WERI-Rb-1 (cell line): ENCODE measurements around the gene HORMAD2.

Source experiments
- DNase-seq: peaks from one replicate; pipeline ENCODE4 v3.0.0-alpha.2; 2020
- H3K27ac ChIP-seq: fragments of 250-450 bp; sonication (Bioruptor Pico); 2 replicates; pipeline ENCODE4 v1.5.1; 2020; ENCODE audit warnings: mild to moderate bottlenecking, moderate library complexity
- H3K27me3 ChIP-seq: fragments of 250-450 bp; sonication (Bioruptor Pico); 2 replicates; pipeline ENCODE4 v1.5.1; 2021; ENCODE audit warnings: mild to moderate bottlenecking, low read depth, moderate library complexity; ENCODE audit not compliant: insufficient read depth, severe bottlenecking
- H3K36me3 ChIP-seq: fragments of 250-450 bp; sonication (Bioruptor Pico); 2 replicates; pipeline ENCODE4 v1.5.1; 2020; ENCODE audit warnings: mild to moderate bottlenecking, moderate library complexity
- H3K4me3 ChIP-seq: 2 replicates; pipeline ENCODE4 v1.5.1; 2011; ENCODE audit warnings: low read depth, mild to moderate bottlenecking, control low read depth, low read length
- H3K9me3 ChIP-seq: fragments of 250-450 bp; sonication (Bioruptor Pico); 2 replicates; pipeline ENCODE4 v1.5.1; 2021; ENCODE audit warnings: mild to moderate bottlenecking, moderate library complexity; ENCODE audit not compliant: severe bottlenecking
- TF ChIP-seq, protein P1 (sequence below): IDR thresholded peaks from 2 replicates; pipeline ENCODE4 v1.5.1; 2011; ENCODE audit warnings: low read depth, mild to moderate bottlenecking, control low read depth, inconsistent platforms, low read length

Gene HORMAD2

DNA sequence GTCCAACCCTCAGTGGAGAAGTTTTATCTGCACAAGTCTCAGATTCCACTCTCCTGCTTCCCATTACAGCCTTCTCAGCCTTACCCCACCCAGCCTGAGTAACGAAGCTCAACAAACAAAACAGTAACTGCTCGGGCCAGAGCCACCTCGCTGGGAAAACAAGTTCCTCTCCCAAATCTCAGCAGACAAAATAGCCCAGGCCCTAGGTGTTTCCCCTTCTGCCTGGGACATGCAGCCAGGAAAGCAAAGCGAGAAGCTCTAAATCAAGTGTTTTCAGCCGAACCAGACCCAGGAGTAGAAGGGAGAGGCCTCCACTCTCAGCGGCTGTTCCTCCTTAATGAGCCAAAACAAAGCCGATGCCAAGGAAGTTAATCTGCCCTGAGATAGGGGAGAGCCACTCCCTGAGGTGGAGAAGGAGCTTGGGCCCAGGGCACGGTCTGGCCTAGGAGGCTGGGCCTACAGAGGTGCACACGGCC, 122.3 kb downstream of the HORMAD2 start:
- Histone ChIP-seq H3K4me3 (no peak overlapping the region), H3K9me3 (peaks cover 4% of the 10 kb centered on the region), H3K27ac (peak overlapping the region; percentile 29), H3K36me3 (no peaks in the 10 kb centered on the region), H3K27me3 (no peaks in the 10 kb centered on the region)
- DNase-seq = peak; percentile 41
- TF ChIP-seq, protein P1, sequence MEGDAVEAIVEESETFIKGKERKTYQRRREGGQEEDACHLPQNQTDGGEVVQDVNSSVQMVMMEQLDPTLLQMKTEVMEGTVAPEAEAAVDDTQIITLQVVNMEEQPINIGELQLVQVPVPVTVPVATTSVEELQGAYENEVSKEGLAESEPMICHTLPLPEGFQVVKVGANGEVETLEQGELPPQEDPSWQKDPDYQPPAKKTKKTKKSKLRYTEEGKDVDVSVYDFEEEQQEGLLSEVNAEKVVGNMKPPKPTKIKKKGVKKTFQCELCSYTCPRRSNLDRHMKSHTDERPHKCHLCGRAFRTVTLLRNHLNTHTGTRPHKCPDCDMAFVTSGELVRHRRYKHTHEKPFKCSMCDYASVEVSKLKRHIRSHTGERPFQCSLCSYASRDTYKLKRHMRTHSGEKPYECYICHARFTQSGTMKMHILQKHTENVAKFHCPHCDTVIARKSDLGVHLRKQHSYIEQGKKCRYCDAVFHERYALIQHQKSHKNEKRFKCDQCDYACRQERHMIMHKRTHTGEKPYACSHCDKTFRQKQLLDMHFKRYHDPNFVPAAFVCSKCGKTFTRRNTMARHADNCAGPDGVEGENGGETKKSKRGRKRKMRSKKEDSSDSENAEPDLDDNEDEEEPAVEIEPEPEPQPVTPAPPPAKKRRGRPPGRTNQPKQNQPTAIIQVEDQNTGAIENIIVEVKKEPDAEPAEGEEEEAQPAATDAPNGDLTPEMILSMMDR = no peak

DNA sequence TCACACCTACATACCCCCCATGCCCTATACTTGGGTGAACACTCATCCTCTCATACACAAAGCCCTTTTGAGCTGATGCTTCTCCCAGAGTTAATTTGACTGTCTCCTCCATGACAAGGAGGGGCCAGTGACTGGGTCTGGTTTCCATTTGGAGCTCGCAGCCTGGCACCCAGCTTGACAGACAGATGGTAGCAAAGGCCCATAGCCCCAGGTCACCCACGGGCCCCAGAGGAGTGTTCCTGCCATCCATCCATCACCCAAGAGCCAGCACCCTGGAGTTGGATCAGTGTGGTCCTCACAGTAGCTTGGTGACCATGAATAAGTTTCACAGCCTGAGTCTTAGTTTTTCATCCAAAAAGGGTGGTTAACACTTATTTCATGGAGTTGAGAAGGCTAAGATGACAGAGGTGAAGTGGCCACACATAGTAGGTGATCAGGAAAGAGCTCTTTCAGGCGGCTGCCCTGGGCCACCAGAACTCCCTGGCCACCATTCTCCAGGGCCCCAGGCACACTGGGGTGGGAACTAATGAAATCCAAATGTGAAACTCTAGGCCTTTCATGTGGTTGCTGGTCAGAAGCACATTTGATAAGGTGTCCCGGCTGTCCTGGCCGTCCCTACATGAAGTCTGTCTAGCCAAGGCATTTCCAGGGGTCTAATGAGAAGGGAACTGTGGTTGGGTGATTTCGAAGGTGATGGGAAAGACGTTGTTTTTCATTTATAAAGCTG, 123.9 kb downstream of the HORMAD2 start:
- TF ChIP-seq, protein P1 = no peak
- H3K36me3 ChIP-seq = no peaks in the 10 kb centered on the region
- no peaks in the 10 kb centered on the region for H3K27me3 ChIP-seq
- DNase-seq = no peak
- no peak overlapping the region for H3K27ac ChIP-seq
- peaks cover 4% of the 10 kb centered on the region for H3K9me3 ChIP-seq
- no peak overlapping the region for H3K4me3 ChIP-seq

DNA sequence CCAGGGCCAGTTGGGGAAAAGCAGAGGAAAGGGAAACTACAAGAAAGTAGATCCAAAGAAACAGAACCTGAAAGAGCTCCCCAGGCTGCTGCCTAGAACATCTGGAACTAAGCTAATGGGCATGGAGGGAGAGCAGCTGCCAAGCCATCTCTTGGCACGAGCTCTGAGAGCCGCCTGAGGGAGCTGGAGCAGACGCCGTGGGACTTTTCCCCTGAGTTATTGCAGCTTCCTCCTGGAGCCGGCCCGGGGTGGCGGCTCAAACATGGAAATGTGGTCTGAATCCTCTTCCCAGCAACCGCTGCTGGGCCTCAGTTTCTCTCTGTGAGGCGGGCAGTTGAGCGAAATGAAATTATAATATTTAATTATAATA, 124.5 kb downstream of the HORMAD2 start:
- H3K27ac ChIP-seq = no peak overlapping the region
- DNase-seq = no peak

DNA sequence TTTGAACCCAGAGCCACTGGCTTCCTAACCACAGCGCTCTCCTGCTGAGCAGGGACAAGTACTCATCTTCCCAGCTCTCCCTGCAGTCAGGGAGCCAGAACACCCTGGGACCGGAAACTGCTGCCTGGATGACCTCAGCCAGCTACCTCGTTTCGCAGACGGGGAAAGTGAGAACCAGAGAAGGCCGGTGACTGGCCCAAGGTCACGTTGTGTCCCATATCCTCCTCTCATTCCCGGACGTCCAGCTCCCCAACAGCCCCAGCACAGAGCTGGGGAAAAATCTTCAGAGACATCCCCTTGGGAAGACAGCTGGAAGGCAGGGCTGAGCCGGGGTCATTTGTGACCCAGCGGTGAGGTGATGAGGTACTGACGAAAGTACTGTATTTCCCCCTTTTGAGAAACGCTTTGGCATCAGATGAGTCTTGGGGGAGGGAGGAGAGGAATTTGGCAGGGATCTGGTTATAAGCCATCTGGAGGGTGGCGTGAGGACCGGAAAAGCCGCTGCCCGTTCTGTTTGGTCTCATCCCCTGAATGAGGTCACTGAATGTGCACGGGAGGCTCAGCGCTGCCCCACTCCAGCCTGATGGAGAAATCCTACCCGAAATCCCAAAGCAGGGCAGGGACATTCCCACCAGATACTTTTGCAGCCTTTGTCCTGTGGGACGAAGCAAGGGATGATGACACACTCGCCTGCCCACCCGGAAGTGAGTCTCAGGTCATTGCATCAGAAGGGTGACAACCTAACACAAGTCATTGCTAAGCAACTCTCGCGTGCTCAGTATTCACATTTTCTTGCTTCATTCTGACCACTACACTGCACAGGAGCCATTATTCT, 125.2 kb downstream of the HORMAD2 start:
- Histone ChIP-seq H3K36me3 (no peaks in the 10 kb centered on the region), H3K27ac (no peak overlapping the region), H3K4me3 (no peak overlapping the region), H3K9me3 (peaks cover 4% of the 10 kb centered on the region), H3K27me3 (no peaks in the 10 kb centered on the region)
- TF ChIP-seq, protein P1 = no peak
- peak; percentile 22 for DNase-seq

More for the DNA sequence above, 124.5 kb downstream of the HORMAD2 start:
- Histone ChIP-seq H3K27me3 (no peaks in the 10 kb centered on the region), H3K36me3 (no peaks in the 10 kb centered on the region), H3K4me3 (no peak overlapping the region), H3K9me3 (peaks cover 4% of the 10 kb centered on the region)
- TF ChIP-seq, protein P1 = no peak

DNA sequence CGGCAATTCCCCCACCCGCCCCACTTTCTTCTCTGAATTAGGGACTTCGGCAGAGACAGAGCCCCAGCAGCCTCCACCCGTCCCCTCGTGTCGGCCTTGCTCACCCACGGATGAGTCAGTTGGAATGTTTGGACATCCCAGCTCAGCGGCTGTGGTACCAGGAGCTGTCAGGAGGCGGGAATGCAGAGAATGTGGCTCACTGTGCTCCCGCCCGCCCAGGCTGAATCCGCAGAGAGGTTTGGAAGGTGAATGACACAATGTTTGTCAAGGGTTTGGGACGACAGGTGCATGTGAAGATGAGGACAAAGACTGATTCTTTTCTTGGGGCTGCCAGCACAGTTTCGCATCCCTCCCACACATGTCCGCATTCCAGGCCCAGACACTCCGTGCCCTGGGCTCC, 126.7 kb downstream of the HORMAD2 start:
- Histone ChIP-seq H3K36me3 (no peaks in the 10 kb centered on the region), H3K4me3 (no peak overlapping the region), H3K27ac (no peak overlapping the region), H3K27me3 (no peaks in the 10 kb centered on the region), H3K9me3 (peaks cover 1% of the 10 kb centered on the region)
- no peak for DNase-seq
- TF ChIP-seq, protein P1 = no peak
